HepG2 (cell line): ENCODE data around the gene EMP2. TPM values are rescaled to one million over a fixed set of nuclear protein-coding genes. Genes with fewer than 3 reads are reported as not detected.
A peak's percentile ranks its signal among the peaks of the same experiment; 100 is the strongest.

ENCODE experiments used
- ATAC-seq: fragments of 200-7000 bp; cut with Tn5 transposase; 3 replicates; pipeline ENCODE4 v1.9.1; 2020; ENCODE audit warnings: mild to moderate bottlenecking, moderate library complexity
- BruUV-seq: library from RNA; stranded (reverse); fragments of 400-500 nt; replicated peaks from 2 replicates; lab custom pipeline; 2021; lab: Mats Ljungman, UMichigan
- CTCF ChIA-PET: fragments of 300-600 bp; formaldehyde crosslinking; extraction: SDS; loops from one replicate; lab custom pipeline; 2021; ENCODE audit warnings: low total read pairs, inconsistent platforms, low intra/inter-chr PET ratio; lab: Yijun Ruan, JAX
- POLR2A ChIA-PET: fragments of 350-600 bp; sonication (Branson Sonifier 250); formaldehyde crosslinking; loops from one replicate; lab custom pipeline; 2020; ENCODE audit warnings: antibody characterized with exemption, inconsistent platforms; lab: Yijun Ruan, JAX
- DNase-seq: peaks from one replicate; pipeline ENCODE4 v3.0.0-alpha.2; 2015; ENCODE audit warnings: low spot score
- FAIRE-seq: peaks from 3 replicates; lab custom pipeline; 2011; peaks lifted over from hg19 to GRCh38; lab: Jason Lieb, UNC
- H2AFZ ChIP-seq: one replicate; pipeline ENCODE4 v1.6.1; 2011; ENCODE audit warnings: low read length, inconsistent platforms
- H3K27ac ChIP-seq: fragments of 300-600 bp; 3 replicates; pipeline ENCODE4 v1.8.0; 2011; ENCODE audit warnings: mixed run types, mild to moderate bottlenecking, mixed read lengths, low read length, inconsistent platforms; ENCODE audit not compliant: insufficient read depth; ENCODE audit errors: extremely low read length
- H3K27me3 ChIP-seq, 2 experiments: fragments of 200-600 bp in 1 of 2; 2 replicates in 1 of 2; 3 replicates in 1 of 2; pipeline versions ENCODE4 v1.6.0 to v1.8.0; 2011; ENCODE audit warnings: low read length in 2 of 2, mild to moderate bottlenecking in 2 of 2, moderate library complexity in 2 of 2, inconsistent platforms in 1 of 2; ENCODE audit not compliant: insufficient read depth in 2 of 2, control insufficient read depth in 1 of 2
- H3K36me3 ChIP-seq, 2 experiments: fragments of 200-600 bp in 1 of 2; replicated peaks in 1 of 2; 2 replicates in 1 of 2; 3 replicates in 1 of 2; pipeline versions ENCODE4 v1.5.1 to v1.8.0; 2011; ENCODE audit warnings: low read length in 2 of 2, inconsistent platforms in 1 of 2; ENCODE audit not compliant: insufficient read depth in 2 of 2, control insufficient read depth in 1 of 2
- H3K4me1 ChIP-seq: 2 replicates; pipeline ENCODE4 v1.5.1; 2012; ENCODE audit warnings: low read length, inconsistent platforms; ENCODE audit not compliant: insufficient read depth
- H3K4me2 ChIP-seq: 2 replicates; pipeline ENCODE4 v1.6.0; 2011; ENCODE audit warnings: low read depth, low read length, inconsistent platforms
- H3K4me3 ChIP-seq, 3 experiments: fragments of 200-600 bp in 1 of 3; sonication (generic), shearing (Covaris generic) in 1 of 3; replicated peaks in 1 of 3; 2 replicates each; pipeline ENCODE4 v1.5.1; 2011 to 2016; ENCODE audit warnings: low read length in 3 of 3, inconsistent platforms in 2 of 3, low read depth in 2 of 3, mild to moderate bottlenecking in 2 of 3, control low read depth in 1 of 3, mixed read lengths in 1 of 3; ENCODE audit not compliant: insufficient read depth in 1 of 3
- H3K79me2 ChIP-seq: one replicate; pipeline ENCODE4 v1.6.1; 2011; ENCODE audit warnings: low read length, inconsistent platforms; ENCODE audit not compliant: insufficient read depth
- H3K9ac ChIP-seq: 2 replicates; pipeline ENCODE4 v1.6.0; 2011; ENCODE audit warnings: mild to moderate bottlenecking, low read depth, low read length, inconsistent platforms; ENCODE audit not compliant: insufficient read depth
- H3K9me3 ChIP-seq: 2 replicates; pipeline ENCODE4 v1.5.1; 2012; ENCODE audit warnings: mild to moderate bottlenecking, low read length
- H4K20me1 ChIP-seq: 2 replicates; pipeline ENCODE4 v1.6.0; 2011; ENCODE audit warnings: inconsistent platforms, mild to moderate bottlenecking, low read length, moderate library complexity; ENCODE audit not compliant: insufficient read depth
- MAFF ChIP-seq: IDR thresholded peaks from 2 replicates; pipeline ENCODE4 v1.6.1; 2011; ENCODE audit warnings: low read depth, low read length, improper control_type of control experiment
- MAFK ChIP-seq, 2 experiments: IDR thresholded peaks in 1 of 2; conservative IDR thresholded peaks in 1 of 2; 2 replicates each; pipeline ENCODE4 v1.6.1; 2011; ENCODE audit warnings: improper control_type of control experiment in 2 of 2, low read length in 2 of 2
- RBAK ChIP-seq: sonication (generic); formaldehyde crosslinking; IDR thresholded peaks from 2 replicates; pipeline ENCODE4 v1.5.1; 2020; ENCODE audit warnings: mild to moderate bottlenecking, missing genetic modification reagents
- YEATS4 ChIP-seq: sonication (generic); formaldehyde crosslinking; IDR thresholded peaks from 2 replicates; pipeline ENCODE4 v1.4.0; 2020; ENCODE audit warnings: missing genetic modification reagents, borderline replicate concordance
- WGBS: methylation state at CpG from one replicate; pipeline ENCODE4 v1.1.6; 2017; ENCODE audit warnings: low lambda C conversion rate; 5-methylcytosine and 5-hydroxymethylcytosine counted together
- in situ Hi-C: cut with HindIII; loops from 2 replicates; pipeline ENCODE4 v1.10.0; 2017; ENCODE audit warnings: low pct_unique_long_range_greater_than_20kb; ENCODE audit not compliant: extremely low pct_ligation_motif_present
- intact Hi-C: fragments of 100-400 bp; cut with micrococcal nuclease; formaldehyde crosslinking; loops from one replicate; pipeline ENCODE4 v1.10.0; 2022; ENCODE audit not compliant: unreplicated experiment
- polyA plus RNA-seq, 8 experiments: library from polyadenylated mRNA; depleted of rRNA in 3 of 8; stranded (reverse) in 7 of 8; unstranded in 1 of 8; fragments of >200 nt; fragmentation: Illumina TruSeq in 4 of 8; extraction: Trizol in 4 of 8; gene quantifications; 2 replicates each; pipeline versions ENCODE4 v1.2.1 to v1.2.3, GENCODE V29; 2011 to 2016; ENCODE audit warnings: low read depth in 4 of 8, missing spikeins in 1 of 8, mixed read lengths in 1 of 8; ENCODE audit not compliant: insufficient read depth in 1 of 8
- total RNA-seq, 5 experiments: library from RNA; depleted of rRNA; stranded (reverse); fragments of >200 nt; fragmentation: Illumina TruSeq; extraction: Trizol; gene quantifications; 2 replicates each; pipeline ENCODE4 v1.2.3, GENCODE V29; 2016; ENCODE audit warnings: low read depth in 1 of 5
- TF ChIP-seq, protein P1 (sequence below): sonication (generic); formaldehyde crosslinking; IDR thresholded peaks from 2 replicates; pipeline ENCODE4 v1.8.1; 2022; ENCODE audit warnings: low read depth, mild to moderate bottlenecking, missing genetic modification reagents

EMP2 gene
- total and polyA plus RNA-seq, 2 of the 13 experiments (the other 11 are each of a cell fraction or from before 2014, with no cell fraction given), result 24.6 to 91.2 TPM

DNA sequence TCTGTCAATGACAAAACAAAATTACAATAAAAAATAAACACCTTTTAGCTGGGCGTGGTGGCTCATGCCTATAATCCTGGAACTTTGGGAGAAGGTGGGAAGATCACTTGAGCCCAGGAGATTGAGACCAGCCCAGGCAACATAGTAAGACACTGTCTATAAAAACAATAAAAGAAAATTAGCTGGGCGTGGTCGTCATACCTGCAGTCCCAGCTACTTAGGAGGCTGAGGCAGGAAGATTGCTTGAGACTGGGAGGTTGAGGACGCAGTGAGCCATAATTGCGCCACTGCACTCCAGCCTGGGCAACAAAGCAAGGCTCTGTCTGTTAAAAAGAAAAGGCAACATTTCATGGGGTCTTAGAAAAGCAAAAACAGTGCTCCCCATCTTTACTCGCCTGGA lies 32.7 kb downstream of the EMP2 start (continued):
- no peak for TF ChIP-seq RBAK
- TF ChIP-seq, protein P1, sequence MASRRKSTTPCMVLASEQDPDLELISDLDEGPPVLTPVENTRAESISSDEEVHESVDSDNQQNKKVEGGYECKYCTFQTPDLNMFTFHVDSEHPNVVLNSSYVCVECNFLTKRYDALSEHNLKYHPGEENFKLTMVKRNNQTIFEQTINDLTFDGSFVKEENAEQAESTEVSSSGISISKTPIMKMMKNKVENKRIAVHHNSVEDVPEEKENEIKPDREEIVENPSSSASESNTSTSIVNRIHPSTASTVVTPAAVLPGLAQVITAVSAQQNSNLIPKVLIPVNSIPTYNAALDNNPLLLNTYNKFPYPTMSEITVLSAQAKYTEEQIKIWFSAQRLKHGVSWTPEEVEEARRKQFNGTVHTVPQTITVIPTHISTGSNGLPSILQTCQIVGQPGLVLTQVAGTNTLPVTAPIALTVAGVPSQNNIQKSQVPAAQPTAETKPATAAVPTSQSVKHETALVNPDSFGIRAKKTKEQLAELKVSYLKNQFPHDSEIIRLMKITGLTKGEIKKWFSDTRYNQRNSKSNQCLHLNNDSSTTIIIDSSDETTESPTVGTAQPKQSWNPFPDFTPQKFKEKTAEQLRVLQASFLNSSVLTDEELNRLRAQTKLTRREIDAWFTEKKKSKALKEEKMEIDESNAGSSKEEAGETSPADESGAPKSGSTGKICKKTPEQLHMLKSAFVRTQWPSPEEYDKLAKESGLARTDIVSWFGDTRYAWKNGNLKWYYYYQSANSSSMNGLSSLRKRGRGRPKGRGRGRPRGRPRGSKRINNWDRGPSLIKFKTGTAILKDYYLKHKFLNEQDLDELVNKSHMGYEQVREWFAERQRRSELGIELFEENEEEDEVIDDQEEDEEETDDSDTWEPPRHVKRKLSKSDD (CRISPR knock-in tag), result no peak

DNA sequence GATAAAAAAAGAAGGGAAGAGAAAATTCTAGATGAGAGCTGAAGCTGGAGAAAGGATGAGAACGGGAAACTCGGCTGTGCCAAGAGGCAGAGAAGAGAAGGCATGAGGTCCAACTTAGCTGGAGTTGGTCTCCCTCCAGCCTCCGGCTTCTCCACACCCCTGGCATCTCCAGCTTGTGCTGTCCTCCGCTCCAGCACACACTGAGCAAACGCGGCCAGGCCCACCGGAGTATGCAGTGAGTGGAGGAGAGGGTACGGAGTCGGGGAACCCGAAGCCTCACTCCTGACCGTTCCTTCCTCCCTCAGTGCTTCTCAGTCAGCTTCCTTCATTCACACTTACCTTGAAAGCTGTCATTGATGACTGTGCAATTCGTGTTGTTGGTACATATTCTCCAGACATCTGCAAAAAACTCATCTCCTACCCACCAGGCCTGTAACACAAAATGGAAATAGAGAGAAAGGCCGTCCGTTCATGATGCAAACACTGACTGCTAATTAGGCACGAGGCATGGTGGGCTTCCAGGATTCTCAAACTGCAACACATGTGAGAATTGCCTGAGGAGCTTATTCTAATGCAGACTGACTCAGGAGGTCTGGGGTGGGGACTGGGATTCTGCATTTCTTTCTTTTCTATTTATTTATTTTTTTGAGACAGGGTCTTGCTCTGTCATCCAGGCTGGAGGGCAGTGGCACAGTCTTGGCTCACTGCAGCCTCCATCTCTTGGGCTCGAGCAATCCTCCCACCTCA lies 37.0 kb downstream of the EMP2 start:
- no peak for TF ChIP-seq YEATS4
- TF ChIP-seq MAFF, result 0 out of 2 replicates have a peak, but pooled peaks have one; percentile 27
- peak; percentile 17 to 36; a peak in 1 of 4 replicates for TF ChIP-seq MAFK (conservative IDR thresholded peaks at IDR 0.05 in 1 of 2, IDR thresholded peaks at IDR 0.05 in 1 of 2; ENCODE audit: low read length in 2 of 2)
- TF ChIP-seq, all 625 proteins: peak for 2
- no TSS peak for BruUV-seq
- no peak overlapping the region for H3K4me3 ChIP-seq
- H2AFZ ChIP-seq, result no peak overlapping the region
- H3K9me3 ChIP-seq, result no peaks in the 10 kb centered on the region
- peaks cover 27 to 84% of the 10 kb centered on the region in 2 experiments for H3K36me3 ChIP-seq
- in situ Hi-C loops, result no loop called here
- no peak overlapping the region for H3K27ac ChIP-seq
- POLR2A ChIA-PET, result no interaction called here
- no peak for FAIRE-seq
- DNase-seq, result no peak
- no peak for ATAC-seq
- intact Hi-C loops, result no loop called here
- no peak overlapping the region for H3K9ac ChIP-seq
- no peaks in the 10 kb centered on the region for H3K27me3 ChIP-seq
- WGBS, result 95% methylated on average over 16 of the region's 16 CpGs
- H3K79me2 ChIP-seq, result no peaks in the 10 kb centered on the region
- CTCF ChIA-PET, result no interaction called here
- H4K20me1 ChIP-seq, result no peaks in the 10 kb centered on the region
- H3K4me2 ChIP-seq, result no peak overlapping the region
- no peaks in the 10 kb centered on the region for H3K4me1 ChIP-seq
